Measurements from ENCODE around the gene MAGI2. TPM values are rescaled to one million over a fixed set of nuclear protein-coding genes. Genes with fewer than 3 reads are reported as not detected.

MAGI2 gene
- total RNA-seq, 1 experiment from 2014 or later = 14.3 TPM

- H2BK20ac ChIP-seq (ENCODE audit: low read depth, low read length, poor library complexity, severe bottlenecking) = no peak overlapping the region
- no peak for TF ChIP-seq CTCF (conservative IDR thresholded peaks at IDR 0.05)
- H3K9me3 ChIP-seq (ENCODE audit: control insufficient read depth, low read depth, low read length) = no peaks in the 10 kb centered on the region
- H4K5ac ChIP-seq (ENCODE audit: insufficient read length, low read depth, low read length) = no peak overlapping the region
- no peak overlapping the region for H3K56ac ChIP-seq (ENCODE audit: insufficient read length, low read depth, low read length)
- Mint-ChIP-seq H3K4me1 (peaks cover 0 to 4% of the 10 kb centered on the region in 2 experiments; a peak in 1 of 4 replicates), H3K9me3 (peaks cover 0 to 4% of the 10 kb centered on the region in 2 experiments; a peak in 1 of 5 replicates), H3K4me3 (no peak overlapping the region), H3K27ac (no peak overlapping the region), H3K27me3 (ENCODE audit: low read depth) (no peaks in the 10 kb centered on the region; the same call in 1 of the 2 replicates), H3K36me3 (ENCODE audit: insufficient read depth in 1 of 3, low read depth in 3 of 3) (no peaks in the 10 kb centered on the region; a peak in 1 of 7 replicates)
- H3K4me1 ChIP-seq (ENCODE audit: insufficient read depth, low read length) = no peaks in the 10 kb centered on the region
- no peak overlapping the region for H2BK120ac ChIP-seq (ENCODE audit: low read depth, low read length, poor library complexity, severe bottlenecking)
- H3K79me2 ChIP-seq (ENCODE audit: insufficient read depth, low read length) = no peaks in the 10 kb centered on the region
- H2BK15ac ChIP-seq (ENCODE audit: low read depth, low read length) = no peak overlapping the region
- no peak overlapping the region for H4K91ac ChIP-seq (ENCODE audit: insufficient read length, low read depth, low read length)
- no peak overlapping the region for H3K18ac ChIP-seq (ENCODE audit: insufficient read length, low read depth, low read length)
- H3K14ac ChIP-seq (ENCODE audit: insufficient read depth, low read length) = no peak overlapping the region
- no peak overlapping the region for H2AK5ac ChIP-seq (ENCODE audit: insufficient read length, low read length)
- WGBS (ENCODE audit: extremely low coverage, insufficient read length, low lambda C conversion rate) = no CpG with 5 or more reads among the region's 1 CpG
- H3K27me3 ChIP-seq (ENCODE audit: insufficient read depth, low read length) = no peaks in the 10 kb centered on the region
- no peaks in the 10 kb centered on the region for H4K20me1 ChIP-seq (ENCODE audit: control insufficient read depth, insufficient read depth, insufficient read length)
- H3K9ac ChIP-seq (ENCODE audit: extremely low read depth, insufficient read length, low read length) = no peak overlapping the region
- no peak overlapping the region for H3K4ac ChIP-seq (ENCODE audit: low read depth, low read length)
- no peaks in the 10 kb centered on the region for H3K79me1 ChIP-seq (ENCODE audit: insufficient read depth, low read depth, low read length, poor library complexity, severe bottlenecking)
- H2BK5ac ChIP-seq (ENCODE audit: insufficient read length, low read length) = no peak overlapping the region
- H2BK12ac ChIP-seq (ENCODE audit: insufficient read length, low read depth, low read length) = no peak overlapping the region
- H3K23me2 ChIP-seq (ENCODE audit: insufficient read length, low read depth, low read length, poor library complexity, severe bottlenecking) = no peaks in the 10 kb centered on the region
- H3K4me2 ChIP-seq (ENCODE audit: insufficient read depth, insufficient read length, low read length) = no peak overlapping the region
- H2AFZ ChIP-seq (ENCODE audit: low read length) = no peak overlapping the region
- H4K8ac ChIP-seq (replicated peaks; ENCODE audit: insufficient read length, low read depth, low read length) = no peak overlapping the region
- no peak for DNase-seq
- no peak overlapping the region for H3T11ph ChIP-seq (ENCODE audit: low read length)
- H3K27ac ChIP-seq (ENCODE audit: insufficient read length, low read depth, low read length) = no peak overlapping the region
- no peak overlapping the region for H3K23ac ChIP-seq (ENCODE audit: insufficient read length, low read depth, low read length)
These were observed 96.4 kb downstream of the MAGI2 start for GRCh38 chr7:79357101-79357500.
